ENCODE measurements around the gene MOG. TPM values are rescaled to one million over a fixed set of nuclear protein-coding genes. Genes with fewer than 3 reads are reported as not detected.

The MOG gene
- total and polyA plus RNA-seq, 4 donors, result 22.6 to 225 (median 153) TPM

GRCh38 chr6:29633534-29633905 is 23.4 kb upstream of the MOG start:
- H3K4me3 ChIP-seq (ENCODE audit: low read depth, low read length), result peak overlapping the region; percentile 69
- H3K27me3 ChIP-seq (ENCODE audit: control insufficient read depth, insufficient read depth, low read length), result peaks cover 2% of the 10 kb centered on the region

DNA sequence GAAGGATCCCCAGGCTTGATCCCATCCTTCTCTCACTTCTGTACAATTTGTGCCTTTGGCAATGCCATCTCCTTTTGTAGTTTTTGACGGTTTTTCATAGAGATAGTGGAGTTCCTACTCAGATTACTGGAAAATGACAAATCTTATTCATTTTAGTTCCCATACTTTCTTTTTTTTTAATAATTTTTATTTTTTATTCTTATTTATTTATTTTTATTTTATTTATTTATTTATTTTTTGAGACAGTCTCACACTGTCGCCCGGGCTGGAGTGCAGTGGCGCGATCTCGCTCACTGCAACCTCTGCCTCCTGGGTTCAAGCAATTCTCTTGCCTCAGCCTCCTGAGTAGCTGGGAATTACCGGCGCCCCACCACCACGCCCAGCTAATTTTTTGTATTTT is 19.6 kb upstream of the MOG start:
- Histone ChIP-seq H3K4me3 (ENCODE audit: low read depth, low read length) (no peak overlapping the region), H3K27me3 (ENCODE audit: control insufficient read depth, insufficient read depth, low read length) (no peaks in the 10 kb centered on the region), H3K36me3 (ENCODE audit: control insufficient read depth, insufficient read depth, low read length) (no peaks in the 10 kb centered on the region), H3K9me3 (ENCODE audit: control insufficient read depth, insufficient read depth, low read length) (no peaks in the 10 kb centered on the region), H3K4me1 (ENCODE audit: control insufficient read depth, insufficient read depth, low read length) (peaks cover 8% of the 10 kb centered on the region), H3K27ac (ENCODE audit: low read depth, low read length) (no peak overlapping the region)
- no peak for DNase-seq (ENCODE audit: low read depth in 4 of 6, low spot score in 6 of 6)
- no CpG with 5 or more reads among the region's 9 CpGs for WGBS (ENCODE audit: insufficient coverage)

More at GRCh38 chr6:29633534-29633905, 23.4 kb upstream of the MOG start:
- Histone ChIP-seq H3K27ac (ENCODE audit: low read depth, low read length) (peak overlapping the region; percentile 79), H3K9me3 (ENCODE audit: control insufficient read depth, insufficient read depth, low read length) (no peaks in the 10 kb centered on the region), H3K4me1 (ENCODE audit: control insufficient read depth, insufficient read depth, low read length) (peaks cover 31% of the 10 kb centered on the region), H3K36me3 (ENCODE audit: control insufficient read depth, insufficient read depth, low read length) (peaks cover 8% of the 10 kb centered on the region)
- peak in 1 of 6 donors; percentile 92 for DNase-seq (ENCODE audit: low read depth in 4 of 6, low spot score in 6 of 6)
- under 1% methylated on average over 9 of the region's 9 CpGs for WGBS (ENCODE audit: insufficient coverage)

- H3K27ac ChIP-seq (ENCODE audit: low read depth, low read length), result no peak overlapping the region
- no peak overlapping the region for H3K4me3 ChIP-seq (ENCODE audit: low read depth, low read length)
- H3K27me3 ChIP-seq (ENCODE audit: control insufficient read depth, insufficient read depth, low read length), result no peaks in the 10 kb centered on the region
- H3K4me1 ChIP-seq (ENCODE audit: control insufficient read depth, insufficient read depth, low read length), result no peaks in the 10 kb centered on the region
- WGBS (ENCODE audit: insufficient coverage), result 49% methylated on average over 2 of the region's 3 CpGs
- no peaks in the 10 kb centered on the region for H3K36me3 ChIP-seq (ENCODE audit: control insufficient read depth, insufficient read depth, low read length)
- no peak for DNase-seq (ENCODE audit: low read depth in 4 of 6, low spot score in 6 of 6)
- no peaks in the 10 kb centered on the region for H3K9me3 ChIP-seq (ENCODE audit: control insufficient read depth, insufficient read depth, low read length)
Observed at GRCh38 chr6:29641430-29642148, 15.3 kb upstream of the MOG start.

GRCh38 chr6:29647927-29648642 is 8.8 kb upstream of the MOG start:
- WGBS (ENCODE audit: insufficient coverage), result 90% methylated on average over 16 of the region's 23 CpGs
- DNase-seq (ENCODE audit: low read depth in 4 of 6, low spot score in 6 of 6), result peak in 2 of 6 donors; percentile 56 to 75

DNA sequence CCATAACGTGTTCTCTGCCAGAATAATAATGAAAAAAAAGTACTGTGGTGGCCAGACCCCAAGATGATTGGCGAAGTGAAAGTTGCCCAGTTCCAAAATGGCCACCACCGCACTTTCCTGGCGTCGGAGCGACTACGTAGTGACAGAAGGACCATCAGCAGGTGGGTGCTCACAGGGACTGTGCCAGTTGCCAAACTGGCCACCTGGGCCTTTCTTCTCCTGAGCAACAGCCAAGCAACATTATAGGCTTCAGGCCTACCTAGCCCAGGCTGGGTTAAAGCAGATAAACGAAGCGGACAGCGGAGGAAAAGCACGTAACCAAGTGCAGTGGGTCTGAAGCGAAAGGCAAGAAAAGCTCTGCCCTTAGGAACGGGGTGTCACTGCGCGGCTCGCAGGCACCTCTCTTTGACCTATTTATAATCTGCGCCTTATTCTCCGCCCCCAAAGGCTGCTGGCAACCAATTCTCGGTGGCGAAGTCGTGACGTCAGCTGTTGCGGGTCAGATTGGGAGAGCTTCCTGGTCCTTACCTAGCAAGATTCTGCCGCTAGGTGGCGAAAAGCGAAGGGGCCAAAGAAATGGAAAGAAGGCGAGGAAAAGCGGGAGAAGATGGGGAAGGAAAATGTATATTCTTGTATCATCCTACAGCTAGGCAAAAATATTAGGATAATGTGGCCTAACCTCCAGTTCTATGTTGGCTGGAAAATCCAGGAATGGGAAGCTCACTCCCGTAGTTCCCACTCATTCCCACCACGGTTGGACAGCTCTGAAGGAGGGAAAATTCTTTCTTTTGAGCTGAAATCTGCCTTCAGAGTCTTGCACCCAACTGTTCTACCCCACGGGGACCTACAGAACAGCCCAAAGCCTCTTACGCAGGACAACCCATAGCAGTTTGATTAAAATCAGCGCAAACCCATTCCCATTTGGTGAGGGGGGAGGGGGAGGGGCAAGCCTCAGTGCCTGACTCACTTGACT is 6.9 kb upstream of the MOG start:
- DNase-seq (ENCODE audit: low read depth in 4 of 6, low spot score in 6 of 6), result peak; percentile 96 to 99 (median 98)
- peak overlapping the region; percentile 69 for H3K4me3 ChIP-seq (ENCODE audit: low read depth, low read length)
- H3K9me3 ChIP-seq (ENCODE audit: control insufficient read depth, insufficient read depth, low read length), result no peaks in the 10 kb centered on the region
- peaks cover 14% of the 10 kb centered on the region for H3K4me1 ChIP-seq (ENCODE audit: control insufficient read depth, insufficient read depth, low read length)
- peak overlapping the region; percentile 88 for H3K27ac ChIP-seq (ENCODE audit: low read depth, low read length)
- 5% methylated on average over 23 of the region's 33 CpGs for WGBS (ENCODE audit: insufficient coverage)
- H3K36me3 ChIP-seq (ENCODE audit: control insufficient read depth, insufficient read depth, low read length), result no peaks in the 10 kb centered on the region
- no peaks in the 10 kb centered on the region for H3K27me3 ChIP-seq (ENCODE audit: control insufficient read depth, insufficient read depth, low read length)

More at GRCh38 chr6:29647927-29648642, 8.8 kb upstream of the MOG start:
- no peak overlapping the region for H3K27ac ChIP-seq (ENCODE audit: low read depth, low read length)
- peaks cover 14% of the 10 kb centered on the region for H3K4me1 ChIP-seq (ENCODE audit: control insufficient read depth, insufficient read depth, low read length)
- no peaks in the 10 kb centered on the region for H3K27me3 ChIP-seq (ENCODE audit: control insufficient read depth, insufficient read depth, low read length)
- no peak overlapping the region for H3K4me3 ChIP-seq (ENCODE audit: low read depth, low read length)
- H3K9me3 ChIP-seq (ENCODE audit: control insufficient read depth, insufficient read depth, low read length), result no peaks in the 10 kb centered on the region
- H3K36me3 ChIP-seq (ENCODE audit: control insufficient read depth, insufficient read depth, low read length), result no peaks in the 10 kb centered on the region

DNA sequence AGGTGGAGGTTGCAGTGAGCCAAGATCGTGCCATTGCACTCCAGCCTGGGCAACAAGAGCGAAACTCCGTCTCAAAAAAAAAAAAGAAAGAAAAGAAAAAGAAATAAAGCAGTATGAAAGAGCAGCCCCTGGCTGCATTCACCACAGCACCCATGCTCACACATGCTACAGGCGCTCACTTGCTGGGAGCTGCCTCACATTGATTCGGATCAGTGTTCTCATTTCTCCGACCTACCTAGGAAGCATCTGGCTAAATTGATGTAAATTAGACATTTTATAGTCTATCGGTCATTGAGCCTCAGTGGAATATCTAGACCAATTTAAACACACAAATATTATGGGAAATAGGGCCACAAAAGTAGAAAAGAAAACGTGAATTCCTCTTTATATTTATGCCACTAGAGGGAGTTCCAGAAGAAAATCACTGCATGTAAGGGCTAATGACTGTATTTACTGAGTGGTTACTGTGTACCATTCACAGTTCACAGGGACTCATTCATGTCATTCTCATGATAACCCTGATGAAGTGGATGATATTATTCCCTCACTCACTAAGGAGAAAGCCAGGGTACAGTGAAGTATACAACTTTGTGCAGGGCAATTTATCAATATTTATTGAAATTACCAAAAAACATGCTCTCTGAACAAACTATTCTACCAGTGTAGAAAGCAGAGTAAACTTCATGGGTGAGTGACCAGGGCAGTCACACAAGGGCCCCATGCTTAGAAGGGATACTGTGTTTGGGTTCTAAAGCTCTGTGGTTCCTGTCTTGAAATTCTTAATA is 5.3 kb upstream of the MOG start:
- DNase-seq (ENCODE audit: low read depth in 4 of 6, low spot score in 6 of 6), result peak in 2 of 6 donors; percentile 51 to 59
- no peaks in the 10 kb centered on the region for H3K9me3 ChIP-seq (ENCODE audit: control insufficient read depth, insufficient read depth, low read length)
- peaks cover 3% of the 10 kb centered on the region for H3K27me3 ChIP-seq (ENCODE audit: control insufficient read depth, insufficient read depth, low read length)
- no peaks in the 10 kb centered on the region for H3K36me3 ChIP-seq (ENCODE audit: control insufficient read depth, insufficient read depth, low read length)
- peaks cover 14% of the 10 kb centered on the region for H3K4me1 ChIP-seq (ENCODE audit: control insufficient read depth, insufficient read depth, low read length)
- no peak overlapping the region for H3K27ac ChIP-seq (ENCODE audit: low read depth, low read length)
- no peak overlapping the region for H3K4me3 ChIP-seq (ENCODE audit: low read depth, low read length)
- 100% methylated on average over 2 of the region's 8 CpGs for WGBS (ENCODE audit: insufficient coverage)

DNA sequence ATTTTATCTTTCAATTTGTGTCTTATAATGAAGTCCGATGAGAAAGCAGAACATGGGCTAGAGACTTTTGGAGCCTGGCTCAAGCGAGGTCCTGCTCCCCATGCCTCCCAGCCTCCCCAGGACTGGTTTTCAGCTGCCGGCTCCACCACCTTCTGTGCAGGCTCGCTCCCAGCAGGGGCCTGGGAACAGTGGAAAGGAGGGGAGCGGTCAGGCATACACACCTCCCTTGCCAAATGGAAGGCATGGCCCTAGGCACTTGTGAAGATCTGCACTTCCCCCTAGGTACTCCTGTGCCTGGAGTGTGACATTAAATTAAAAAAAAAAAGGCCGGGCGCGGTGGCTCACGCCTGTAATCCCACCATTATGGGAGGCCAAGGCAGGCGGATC is 4.7 kb upstream of the MOG start:
- Histone ChIP-seq H3K4me1 (ENCODE audit: control insufficient read depth, insufficient read depth, low read length) (peaks cover 16% of the 10 kb centered on the region), H3K36me3 (ENCODE audit: control insufficient read depth, insufficient read depth, low read length) (no peaks in the 10 kb centered on the region), H3K9me3 (ENCODE audit: control insufficient read depth, insufficient read depth, low read length) (no peaks in the 10 kb centered on the region), H3K4me3 (ENCODE audit: low read depth, low read length) (no peak overlapping the region), H3K27me3 (ENCODE audit: control insufficient read depth, insufficient read depth, low read length) (peaks cover 3% of the 10 kb centered on the region), H3K27ac (ENCODE audit: low read depth, low read length) (no peak overlapping the region)
- WGBS (ENCODE audit: insufficient coverage), result 90% methylated on average over 3 of the region's 10 CpGs
- DNase-seq (ENCODE audit: low read depth in 4 of 6, low spot score in 6 of 6), result no peak

- no CpG with 5 or more reads among the region's 8 CpGs for WGBS (ENCODE audit: insufficient coverage)
- DNase-seq (ENCODE audit: low read depth in 4 of 6, low spot score in 6 of 6), result peak in 4 of 6 donors; percentile 63 to 95 (median 80)
- H3K27me3 ChIP-seq (ENCODE audit: control insufficient read depth, insufficient read depth, low read length), result peaks cover 3% of the 10 kb centered on the region
Observed at GRCh38 chr6:29653452-29654038, 3.3 kb upstream of the MOG start.

More at GRCh38 chr6:29653452-29654038, 3.3 kb upstream of the MOG start:
- no peak overlapping the region for H3K27ac ChIP-seq (ENCODE audit: low read depth, low read length)
- no peaks in the 10 kb centered on the region for H3K36me3 ChIP-seq (ENCODE audit: control insufficient read depth, insufficient read depth, low read length)
- no peaks in the 10 kb centered on the region for H3K9me3 ChIP-seq (ENCODE audit: control insufficient read depth, insufficient read depth, low read length)
- no peak overlapping the region for H3K4me3 ChIP-seq (ENCODE audit: low read depth, low read length)
- peaks cover 16% of the 10 kb centered on the region for H3K4me1 ChIP-seq (ENCODE audit: control insufficient read depth, insufficient read depth, low read length)
